ENCODE data around the gene TPRN. TPM values are rescaled to one million over a fixed set of nuclear protein-coding genes. Genes with fewer than 3 reads are reported as not detected.

The TPRN gene
- total RNA-seq, 1 donor from 2014 or later = 2.8 TPM

- H3K36me3 ChIP-seq = no peaks in the 10 kb centered on the region
- H3K9me3 ChIP-seq = no peaks in the 10 kb centered on the region
- intact Hi-C loops (cut with DNase I) = no loop called here
- TF ChIP-seq CTCF (IDR thresholded peaks at IDR 0.05) = peak; percentile 94 to 99 (median 99)
- H3K27ac ChIP-seq = no peak overlapping the region
- peak; percentile 29 to 90 for DNase-seq (ENCODE audit: low spot score in 2 of 2)
- peaks cover 0 to 17% of the 10 kb centered on the region in 2 donors for H3K4me1 ChIP-seq
- H3K4me3 ChIP-seq = peak overlapping the region in 1 of 2 donors; percentile 32
- no peaks in the 10 kb centered on the region for H3K27me3 ChIP-seq
Observed at GRCh38 chr9:137236238-137236935, 35.8 kb upstream of the TPRN start.

GRCh38 chr9:137235424-137236237, 35.1 kb upstream of the TPRN start:
- no peaks in the 10 kb centered on the region for H3K36me3 ChIP-seq
- no peaks in the 10 kb centered on the region for H3K27me3 ChIP-seq
- no peak overlapping the region for H3K27ac ChIP-seq
- H3K4me1 ChIP-seq = peaks cover 0 to 17% of the 10 kb centered on the region in 2 donors
- H3K9me3 ChIP-seq = no peaks in the 10 kb centered on the region
- no peak for DNase-seq (ENCODE audit: low spot score in 2 of 2)
- intact Hi-C loops (cut with DNase I) = no loop called here
- peak overlapping the region in 1 of 2 donors; percentile 32 for H3K4me3 ChIP-seq
- no peak for TF ChIP-seq CTCF (IDR thresholded peaks at IDR 0.05)

DNA sequence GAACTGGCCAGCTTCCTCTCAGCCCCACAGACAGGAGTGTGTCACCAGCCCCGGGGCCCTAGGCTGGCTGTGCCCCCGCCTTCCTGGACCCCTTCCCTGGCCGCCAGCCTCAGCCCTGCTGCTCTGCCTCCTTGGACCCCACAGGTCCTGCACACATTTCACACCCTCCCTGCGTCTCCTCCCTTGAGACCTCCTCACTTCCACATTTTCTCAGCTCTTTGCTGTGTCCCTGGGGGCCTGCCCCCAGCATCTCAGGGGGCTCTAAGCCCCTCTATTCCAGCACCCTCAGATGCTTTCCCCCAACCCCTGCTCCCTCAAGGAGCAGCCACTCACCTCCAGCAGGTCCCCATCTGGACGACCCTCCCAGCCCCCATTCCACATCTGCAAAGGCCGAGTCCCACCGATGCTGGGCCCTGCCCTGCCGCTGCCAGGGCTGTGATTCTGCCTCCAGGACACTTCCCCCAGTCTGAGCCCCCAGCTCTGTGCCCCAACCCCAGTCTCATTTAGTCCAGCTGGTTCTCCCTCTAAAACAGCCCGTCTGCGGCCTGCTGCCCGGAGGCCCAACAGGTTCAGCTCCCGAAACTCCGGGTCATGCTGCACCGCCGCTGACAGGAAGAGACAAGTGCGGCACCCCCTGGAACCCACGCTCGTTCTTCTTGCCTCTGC, 34.4 kb upstream of the TPRN start:
- Histone ChIP-seq H3K27me3 (no peaks in the 10 kb centered on the region), H3K27ac (no peak overlapping the region), H3K4me1 (peaks cover 0 to 16% of the 10 kb centered on the region in 2 donors), H3K9me3 (no peaks in the 10 kb centered on the region), H3K4me3 (no peak overlapping the region), H3K36me3 (no peaks in the 10 kb centered on the region)
- no peak for TF ChIP-seq CTCF (IDR thresholded peaks at IDR 0.05)
- intact Hi-C loops (cut with DNase I) = no loop called here
- DNase-seq (ENCODE audit: low spot score in 2 of 2) = no peak

DNA sequence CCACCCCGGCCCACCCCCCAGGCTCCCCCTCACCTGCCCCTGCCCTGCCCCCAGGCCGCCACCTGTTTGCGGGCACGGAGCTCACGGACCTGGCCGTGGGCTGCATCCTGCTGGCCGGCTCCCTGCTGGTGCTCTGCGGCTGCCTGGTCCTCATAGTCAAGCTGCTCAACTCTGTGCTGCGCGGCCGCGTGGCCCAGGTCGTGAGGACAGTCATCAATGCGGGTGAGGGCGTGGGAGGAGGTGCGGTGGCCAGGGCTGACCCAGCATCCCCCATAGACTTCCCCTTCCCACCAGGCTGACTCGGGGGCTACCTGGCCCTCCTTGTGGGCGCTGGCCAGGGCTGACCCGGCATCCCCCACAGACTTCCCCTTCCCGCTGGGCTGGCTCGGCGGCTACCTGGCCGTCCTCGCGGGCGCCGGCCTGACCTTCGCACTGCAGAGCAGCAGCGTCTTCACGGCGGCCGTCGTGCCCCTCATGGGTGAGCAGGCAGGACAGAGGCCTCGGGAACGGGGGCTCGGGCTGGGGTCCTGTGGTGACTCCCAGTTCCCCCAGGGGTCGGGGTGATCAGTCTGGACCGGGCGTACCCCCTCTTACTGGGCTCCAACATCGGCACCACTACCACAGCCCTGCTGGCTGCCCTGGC, 33.6 kb upstream of the TPRN start:
- no peak for TF ChIP-seq CTCF (IDR thresholded peaks at IDR 0.05)
- H3K27me3 ChIP-seq = no peaks in the 10 kb centered on the region
- intact Hi-C loops (cut with DNase I) = no loop called here
- no peaks in the 10 kb centered on the region for H3K36me3 ChIP-seq
- no peak overlapping the region for H3K27ac ChIP-seq
- DNase-seq (ENCODE audit: low spot score in 2 of 2) = no peak
- H3K4me1 ChIP-seq = peaks cover 0 to 10% of the 10 kb centered on the region in 2 donors
- no peak overlapping the region for H3K4me3 ChIP-seq
- no peaks in the 10 kb centered on the region for H3K9me3 ChIP-seq

- Histone ChIP-seq H3K36me3 (no peaks in the 10 kb centered on the region), H3K27ac (no peak overlapping the region), H3K4me3 (no peak overlapping the region), H3K9me3 (no peaks in the 10 kb centered on the region), H3K27me3 (no peaks in the 10 kb centered on the region), H3K4me1 (peaks cover 0 to 10% of the 10 kb centered on the region in 2 donors)
- intact Hi-C loops (cut with DNase I) = no loop called here
- no peak for DNase-seq (ENCODE audit: low spot score in 2 of 2)
- no peak for TF ChIP-seq CTCF (IDR thresholded peaks at IDR 0.05)
Observed at GRCh38 chr9:137233143-137233980, 32.8 kb upstream of the TPRN start.

Data from ascending aorta (tissue), 2 donors.